ENCODE results near the gene FGF21.

Gene FGF21

GRCh38 chr19:48806818-48807589, 51.7 kb downstream of the FGF21 start:
- Histone ChIP-seq H3K4me3 (ENCODE audit: low read depth in 1 of 2, low read length in 2 of 2) (no peak overlapping the region), H3K4me2 (ENCODE audit: insufficient read depth, low read length) (no peak overlapping the region), H3K27me3 (ENCODE audit: insufficient read depth, low read length, poor library complexity) (no peaks in the 10 kb centered on the region), H3K9me3 (ENCODE audit: insufficient read depth, low read length, severe bottlenecking) (no peaks in the 10 kb centered on the region), H3K79me2 (ENCODE audit: insufficient read depth, low read length) (peaks cover 38% of the 10 kb centered on the region), H3K27ac (ENCODE audit: low read length) (no peak overlapping the region), H3K4me1 (ENCODE audit: insufficient read depth, low read length) (peaks cover 24% of the 10 kb centered on the region), H2AFZ (ENCODE audit: low read depth, low read length) (no peak overlapping the region), H4K20me1 (ENCODE audit: insufficient read depth, low read length) (peaks cover 15% of the 10 kb centered on the region), H3K9ac (ENCODE audit: low read depth, low read length) (no peak overlapping the region), H3K36me3 (ENCODE audit: insufficient read depth, low read length) (peaks cover 16% of the 10 kb centered on the region)
- DNase-seq (peak; percentile 64), ATAC-seq (ENCODE audit: insufficient read depth, low read depth) (peak; percentile 67)
- TF ChIP-seq CTCF (IDR thresholded peaks at IDR 0.05; ENCODE audit: borderline replicate concordance, extremely low read depth, low read length, poor library complexity, severe bottlenecking), result no peak
- TF ChIP-seq EZH2 (IDR thresholded peaks at IDR 0.05; ENCODE audit: borderline replicate concordance, low read depth, low read length, severe bottlenecking), result no peak

GRCh38 chr19:48807590-48808308, 52.4 kb downstream of the FGF21 start:
- H2AFZ ChIP-seq (ENCODE audit: low read depth, low read length), result no peak overlapping the region

More at GRCh38 chr19:48807590-48808308, 52.4 kb downstream of the FGF21 start:
- TF ChIP-seq EZH2 (IDR thresholded peaks at IDR 0.05; ENCODE audit: borderline replicate concordance, low read depth, low read length, severe bottlenecking) (no peak), CTCF (IDR thresholded peaks at IDR 0.05; ENCODE audit: borderline replicate concordance, extremely low read depth, low read length, poor library complexity, severe bottlenecking) (peak; percentile 33)
- Histone ChIP-seq H3K27ac (ENCODE audit: low read length) (no peak overlapping the region), H3K36me3 (ENCODE audit: insufficient read depth, low read length) (peaks cover 16% of the 10 kb centered on the region), H3K4me1 (ENCODE audit: insufficient read depth, low read length) (peaks cover 24% of the 10 kb centered on the region), H3K27me3 (ENCODE audit: insufficient read depth, low read length, poor library complexity) (no peaks in the 10 kb centered on the region), H3K4me2 (ENCODE audit: insufficient read depth, low read length) (no peak overlapping the region; the same call in 1 of the 2 replicates), H3K79me2 (ENCODE audit: insufficient read depth, low read length) (peaks cover 38% of the 10 kb centered on the region), H4K20me1 (ENCODE audit: insufficient read depth, low read length) (peaks cover 15% of the 10 kb centered on the region), H3K9ac (ENCODE audit: low read depth, low read length) (no peak overlapping the region), H3K4me3 (ENCODE audit: low read depth in 1 of 2, low read length in 2 of 2) (no peak overlapping the region), H3K9me3 (ENCODE audit: insufficient read depth, low read length, severe bottlenecking) (no peaks in the 10 kb centered on the region)
- no peak for ATAC-seq (ENCODE audit: insufficient read depth, low read depth)
- no peak for DNase-seq
